Limb (tissue), 2 donors: ENCODE data around the gene CD164L2.

Source experiments
- DNase-seq, 2 donors: peaks; one replicate each; pipeline ENCODE4 v3.0.0-alpha.2; 2016; ENCODE audit errors: extremely low spot score in 2 of 2

The CD164L2 gene

DNA sequence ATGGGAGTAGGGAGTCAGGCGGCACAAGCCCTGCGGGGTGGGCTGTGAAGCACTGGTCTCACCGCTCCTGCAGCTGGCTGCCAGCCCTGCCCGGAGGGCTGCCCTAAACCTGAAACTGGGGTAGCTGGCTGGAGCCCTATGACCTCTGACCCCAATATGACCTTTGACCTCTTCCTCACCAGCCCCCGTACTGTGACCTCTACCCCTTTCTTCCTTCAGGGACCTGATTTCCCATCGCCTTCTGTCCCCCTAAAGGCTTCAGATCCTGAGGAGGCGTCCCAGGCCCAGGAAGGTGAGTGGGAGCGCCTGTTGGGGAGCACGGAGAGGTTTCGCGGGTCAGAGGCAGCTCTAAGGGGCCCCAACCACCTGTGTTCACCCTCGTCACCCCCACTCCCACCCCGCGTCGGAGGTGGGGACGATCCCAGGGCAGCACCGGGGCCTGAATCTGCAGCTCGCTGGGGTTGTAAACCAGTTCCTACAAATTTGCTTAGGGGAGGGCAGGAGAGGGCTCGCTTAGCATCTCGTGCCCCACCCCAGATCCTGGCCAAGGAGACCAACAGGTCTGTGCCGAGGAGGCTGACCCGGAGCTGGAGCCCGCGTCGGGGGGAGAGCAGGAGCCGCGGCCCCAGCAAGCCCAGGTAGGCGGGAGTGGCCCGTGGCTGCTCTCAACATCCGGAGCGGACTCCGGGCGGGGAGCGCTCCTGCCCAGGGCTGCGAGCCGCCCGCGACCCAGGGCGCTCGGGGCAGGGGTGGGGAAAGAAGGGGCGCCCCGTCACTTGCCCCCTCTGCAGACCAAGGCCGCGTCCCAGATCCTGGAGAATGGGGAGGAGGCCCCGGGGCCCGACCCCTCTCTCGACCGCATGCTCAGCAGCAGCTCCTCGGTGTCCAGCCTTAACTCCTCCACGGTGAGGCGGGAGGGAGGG is 34.0 kb downstream of the CD164L2 start:
- DNase-seq: no peak

DNA sequence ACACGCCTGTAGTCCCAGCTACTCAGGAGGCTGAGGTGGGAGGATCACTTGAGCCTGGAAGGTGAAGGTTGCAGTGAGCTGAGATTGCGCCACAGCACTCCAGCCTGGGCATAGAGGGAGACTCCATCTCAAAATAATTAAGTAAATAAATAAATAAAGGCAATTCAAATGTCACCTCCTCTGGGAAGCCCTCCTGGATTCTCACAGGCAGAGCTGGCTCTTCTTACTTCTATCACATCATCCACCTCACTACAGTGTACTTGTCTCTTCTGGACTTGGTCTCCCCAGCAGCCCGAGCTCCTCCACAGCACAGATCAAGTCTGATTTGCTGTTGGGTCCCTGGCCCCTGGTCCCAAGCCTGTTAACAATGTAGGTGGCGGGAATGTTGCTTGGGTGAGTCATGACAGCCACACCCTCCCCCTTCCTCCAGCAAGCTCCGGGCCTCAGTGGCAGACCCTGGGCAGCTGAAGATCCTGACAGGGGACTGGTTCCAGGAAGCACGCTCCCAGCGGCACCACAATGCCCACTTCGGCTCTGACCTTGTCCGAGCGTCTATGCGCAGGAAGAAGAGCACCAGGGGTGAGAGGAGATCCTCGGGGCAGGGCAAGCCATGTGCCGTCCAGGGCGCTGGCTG is 36.0 kb downstream of the CD164L2 start:
- no peak for DNase-seq

DNA sequence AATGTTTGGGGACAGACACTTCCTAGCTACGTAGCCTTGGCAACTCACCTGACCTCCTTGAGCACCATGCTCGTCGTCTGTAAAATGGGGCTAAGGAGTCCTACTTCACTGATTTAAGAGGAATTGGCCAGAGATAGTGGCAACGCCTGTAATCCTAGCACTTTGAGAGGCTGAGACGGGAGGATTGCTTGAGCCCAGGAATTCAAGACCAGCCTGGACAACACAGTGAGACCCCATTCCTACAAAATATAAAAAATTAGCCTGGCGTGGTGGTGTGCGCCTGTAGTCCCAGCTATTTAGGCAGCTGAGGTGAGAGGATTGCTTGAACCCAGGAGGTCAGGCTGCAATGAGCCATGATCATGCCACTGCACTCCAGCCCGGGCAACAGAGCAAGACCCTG is 36.8 kb downstream of the CD164L2 start:
- no peak for DNase-seq

DNA sequence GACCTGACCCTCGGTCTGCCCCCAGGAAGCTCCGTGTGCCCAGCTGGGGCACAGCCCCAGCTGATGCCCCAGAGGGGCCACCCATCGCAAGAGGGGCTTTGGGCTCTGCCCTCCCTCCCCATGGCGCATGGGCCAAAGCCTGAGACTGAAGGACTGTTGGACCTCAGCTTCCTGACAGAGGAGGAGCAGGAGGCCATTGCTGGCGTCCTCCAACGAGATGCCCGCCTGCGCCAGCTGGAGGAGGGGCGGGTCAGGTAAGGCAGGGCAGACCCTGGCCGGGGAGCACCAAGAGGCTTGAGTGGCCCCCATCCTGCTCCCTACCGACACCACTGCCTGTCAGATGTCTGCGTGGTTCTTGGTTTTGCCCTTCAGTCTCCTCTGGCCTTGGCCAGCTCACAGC is 37.9 kb downstream of the CD164L2 start:
- DNase-seq: no peak

DNA sequence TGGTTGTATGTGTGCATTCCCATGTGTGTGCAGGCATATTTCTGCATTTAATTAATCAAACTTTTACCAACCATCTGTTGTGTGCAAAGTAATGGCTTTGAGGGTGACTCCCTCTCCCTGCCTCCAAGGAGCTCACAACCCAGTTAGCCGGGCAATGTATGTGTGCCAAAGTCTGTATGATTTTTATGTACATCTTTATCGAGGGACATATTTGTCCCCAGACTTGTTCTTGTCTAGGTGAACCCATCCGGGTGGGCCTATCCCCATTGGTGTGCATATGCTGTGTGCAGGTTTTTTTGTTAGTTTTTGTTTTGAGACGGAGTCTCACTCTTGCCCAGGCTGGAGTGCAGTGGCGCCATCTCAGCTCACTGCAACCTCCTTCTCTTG is 39.5 kb downstream of the CD164L2 start:
- DNase-seq: no peak

DNA sequence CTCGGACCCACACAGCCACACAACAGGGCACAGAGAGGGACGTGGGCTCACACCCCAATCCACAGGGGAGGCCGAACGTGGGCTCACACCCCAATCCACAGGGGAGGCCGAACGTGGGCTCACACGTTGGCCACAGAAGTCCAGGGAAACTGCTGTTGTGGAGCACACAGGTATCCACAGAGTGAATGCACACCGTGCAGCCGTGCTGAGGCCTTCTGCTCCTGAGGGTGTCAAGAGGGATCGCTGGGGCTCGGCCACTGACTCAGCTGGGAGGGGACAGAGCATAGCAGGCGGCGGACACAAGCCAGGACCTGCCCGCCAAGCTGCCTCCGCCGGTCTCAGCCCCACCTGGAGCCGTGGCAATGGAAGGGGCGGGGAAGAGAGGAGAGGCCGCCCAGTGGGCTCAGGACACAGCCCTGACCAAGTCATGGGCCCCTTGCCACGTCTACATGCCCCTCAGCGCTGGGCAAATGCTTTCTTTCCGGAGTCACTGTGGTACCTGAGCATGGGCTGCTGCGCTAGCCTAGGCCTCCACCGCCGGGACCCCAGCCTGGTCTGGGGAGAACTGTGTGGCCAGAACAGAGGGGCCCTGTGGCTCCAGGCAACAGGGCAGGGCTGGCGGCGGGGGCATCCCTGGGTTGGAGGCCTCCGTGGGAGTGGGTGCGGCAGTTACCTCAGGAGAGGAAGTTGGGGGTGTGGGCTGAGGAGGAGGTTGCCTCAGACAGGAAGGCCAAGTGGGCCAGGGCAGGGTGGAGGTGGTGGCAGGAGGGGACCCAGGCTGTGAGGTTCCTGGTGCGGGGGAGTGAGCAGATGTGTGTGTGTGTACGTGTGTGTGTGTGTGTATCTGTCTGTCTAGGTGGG is 40.1 kb downstream of the CD164L2 start:
- no peak for DNase-seq

DNA sequence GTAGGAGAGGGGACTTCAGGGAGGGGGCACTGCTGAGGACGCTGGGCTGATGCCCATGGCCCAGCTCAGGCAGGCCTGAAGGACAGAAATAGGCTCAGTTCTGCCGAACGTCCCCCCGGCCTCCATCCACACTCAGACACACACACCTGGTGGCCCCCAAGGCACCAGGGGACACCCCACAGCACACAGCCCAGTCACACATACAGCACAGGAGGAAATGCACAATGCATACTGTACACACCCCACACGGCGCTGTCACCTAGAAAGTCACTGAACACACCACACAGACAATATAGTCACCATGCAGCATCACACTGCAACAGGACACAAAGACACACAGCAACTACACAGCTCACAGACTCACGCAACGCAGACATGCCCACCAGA is 40.7 kb downstream of the CD164L2 start:
- no peak for DNase-seq

DNA sequence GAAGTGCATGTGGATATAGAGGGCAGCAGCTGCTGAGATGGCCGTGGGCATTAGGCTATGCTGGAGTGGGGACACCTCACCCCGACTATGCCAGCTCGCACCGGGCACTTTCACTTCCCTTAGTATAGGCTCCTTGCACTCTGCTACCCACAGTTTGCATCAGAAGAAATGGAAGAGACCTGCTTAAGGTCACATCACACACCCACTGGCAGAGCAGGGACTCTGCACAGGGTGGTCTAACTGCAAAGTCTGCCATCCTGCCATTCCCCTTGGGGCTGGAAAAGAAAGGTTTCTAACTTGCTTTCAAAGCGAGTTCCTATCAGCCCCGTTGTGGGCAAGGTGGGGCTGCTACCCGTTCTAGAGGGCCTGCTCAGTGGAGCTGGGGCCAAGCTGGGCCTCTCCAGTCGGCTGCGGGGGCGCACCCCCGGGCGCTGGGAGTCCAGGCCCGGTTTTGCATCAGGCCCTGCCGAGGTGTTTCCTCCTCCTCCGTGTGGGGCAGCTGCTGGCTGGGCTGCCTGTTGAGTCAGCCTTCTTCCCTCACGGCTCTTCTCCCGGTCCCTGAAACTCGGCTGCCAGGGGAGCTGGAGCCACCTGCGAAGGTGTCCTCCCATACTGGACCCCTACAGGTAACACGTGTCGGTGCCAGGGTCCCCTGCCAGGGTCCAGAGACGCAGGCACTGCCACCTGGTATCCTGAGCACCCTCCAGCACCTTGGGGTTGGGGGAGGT is 41.4 kb downstream of the CD164L2 start, which contains the start of gene SYTL1:
TSS of gene SYTL1 (plus strand) at position 498 of the 728 bp plus-strand sequence. CDS start 3,313 bp downstream, outside the sequence.
- DNase-seq: no peak

DNA sequence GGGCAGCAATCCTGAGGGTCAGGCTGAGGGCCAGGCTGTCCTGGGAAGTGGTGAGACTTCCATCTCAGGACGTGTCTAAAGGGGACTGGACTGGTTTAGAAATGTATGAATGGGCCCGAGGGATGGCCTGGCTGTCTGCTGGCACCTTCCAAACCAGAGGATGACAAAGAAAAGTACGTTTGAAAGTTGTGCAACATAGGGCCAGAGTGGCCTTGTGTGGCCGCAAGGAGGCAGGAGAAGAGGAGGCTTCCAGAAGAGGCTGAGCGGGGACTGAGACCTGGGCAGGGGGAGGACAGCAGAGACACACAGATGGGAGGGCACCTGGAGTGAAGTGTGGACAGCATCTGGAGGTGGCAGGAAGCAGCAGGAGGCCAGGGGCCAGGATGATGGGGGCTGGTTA is 43.9 kb downstream of the CD164L2 start:
- no peak for DNase-seq

DNA sequence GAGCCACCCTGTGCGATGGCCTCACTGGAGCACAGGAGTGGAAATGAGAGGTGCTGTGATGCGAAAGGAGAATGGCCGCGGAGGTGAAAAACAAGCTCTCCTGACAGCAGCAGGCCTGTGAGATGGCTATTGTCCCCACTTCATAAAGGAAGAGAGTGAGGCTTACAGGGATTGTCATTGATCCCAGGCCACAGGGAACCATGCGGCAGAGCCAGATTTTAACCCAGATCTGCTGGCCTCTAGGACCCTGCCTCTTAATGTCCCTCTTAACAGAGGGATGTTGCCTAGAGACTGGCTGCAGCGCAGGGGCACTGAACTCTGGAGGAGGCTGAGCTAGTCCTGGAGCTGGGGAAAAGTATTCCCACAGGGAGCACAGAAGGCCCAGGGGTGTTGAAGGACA is 44.4 kb downstream of the CD164L2 start:
- DNase-seq: no peak

DNA sequence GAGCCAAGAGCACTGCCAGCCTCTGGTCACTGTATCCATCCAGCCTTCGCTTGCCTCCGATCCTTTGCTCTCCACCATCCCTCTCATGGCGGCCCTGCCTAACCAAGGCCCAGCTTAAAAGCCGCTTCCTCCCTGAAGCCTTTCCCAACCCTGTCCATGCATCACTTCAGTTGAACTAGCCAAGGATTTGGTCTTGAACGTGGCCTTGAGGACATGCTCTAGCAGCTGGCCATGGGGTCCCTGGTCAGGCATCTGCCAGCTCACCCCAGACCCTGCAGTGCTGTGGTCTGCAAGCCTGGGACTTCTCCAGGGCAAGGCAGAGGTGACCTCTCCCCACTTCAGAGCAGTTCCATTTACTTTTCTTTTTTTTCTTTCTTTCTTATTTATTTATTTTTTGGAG is 46.4 kb downstream of the CD164L2 start:
- no peak for DNase-seq

DNA sequence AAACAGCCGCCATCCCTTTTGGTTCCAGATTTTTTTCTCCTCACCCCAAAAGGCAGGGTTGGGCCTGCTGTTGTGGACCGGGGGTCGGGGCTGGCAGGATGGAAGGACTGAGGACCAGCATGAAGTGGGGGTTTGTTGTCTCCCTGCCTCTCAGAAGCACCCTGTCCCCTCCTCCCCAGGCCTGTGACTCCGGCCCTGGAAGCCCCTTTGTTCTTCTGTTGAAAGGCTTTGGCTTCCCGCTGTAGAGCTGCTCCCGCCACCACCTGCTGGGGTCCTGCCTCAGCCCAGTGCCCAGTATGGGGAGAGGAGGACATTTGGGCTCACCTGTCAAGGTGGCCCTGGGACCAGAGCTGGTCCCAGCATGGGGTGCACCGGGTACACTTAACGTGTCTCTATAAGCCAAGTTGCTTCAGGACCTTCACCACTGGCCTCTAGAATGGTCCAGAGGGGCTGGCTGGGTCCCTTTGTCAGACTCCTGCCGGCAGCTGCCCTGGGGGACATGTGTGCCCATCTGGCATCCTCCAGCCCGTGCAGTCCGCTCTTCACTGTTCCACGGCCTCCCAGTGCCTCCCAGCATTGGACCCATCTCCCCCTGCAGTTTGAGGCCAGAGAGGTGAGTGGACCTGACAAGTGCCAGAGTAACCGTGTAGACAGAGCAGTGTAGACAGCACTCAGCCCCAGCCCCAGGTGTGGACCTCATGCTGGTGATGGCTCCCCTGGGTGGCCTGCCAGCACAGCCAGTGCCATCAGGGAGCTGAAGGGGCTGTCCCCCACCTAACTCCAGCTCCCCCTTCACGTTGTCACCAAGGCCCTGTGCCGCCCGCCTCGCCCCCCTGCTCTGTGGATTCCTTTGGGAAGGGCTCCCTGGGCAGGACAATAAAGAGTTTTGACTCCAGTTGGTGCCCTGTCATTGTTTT is 47.4 kb downstream of the CD164L2 start:
- DNase-seq: no peak

DNA sequence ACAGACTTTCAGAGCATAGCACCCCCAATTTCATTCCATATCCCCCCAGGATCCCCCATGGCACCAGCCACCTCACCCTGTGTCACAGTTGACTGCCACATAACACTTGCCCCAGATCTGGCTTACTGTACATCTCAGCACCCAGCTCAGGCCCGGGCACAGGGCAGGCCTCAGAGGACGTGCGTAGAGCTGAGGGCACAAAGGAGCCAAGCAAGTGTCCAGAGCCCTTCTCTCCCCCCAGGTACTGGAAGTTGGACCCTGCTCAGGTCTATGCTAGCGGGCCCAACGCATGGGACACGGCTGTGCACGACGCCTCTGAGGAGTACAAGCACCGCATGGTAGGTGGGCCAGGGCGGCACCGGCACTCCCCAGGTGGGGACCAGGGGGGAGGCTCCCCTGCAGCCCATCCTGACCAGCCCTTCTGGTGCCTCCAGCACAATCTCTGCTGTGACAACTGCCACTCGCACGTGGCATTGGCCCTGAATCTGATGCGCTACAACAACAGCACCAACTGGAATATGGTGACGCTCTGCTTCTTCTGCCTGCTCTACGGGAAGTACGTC is 49.3 kb downstream of the CD164L2 start:
- DNase-seq: no peak

DNA sequence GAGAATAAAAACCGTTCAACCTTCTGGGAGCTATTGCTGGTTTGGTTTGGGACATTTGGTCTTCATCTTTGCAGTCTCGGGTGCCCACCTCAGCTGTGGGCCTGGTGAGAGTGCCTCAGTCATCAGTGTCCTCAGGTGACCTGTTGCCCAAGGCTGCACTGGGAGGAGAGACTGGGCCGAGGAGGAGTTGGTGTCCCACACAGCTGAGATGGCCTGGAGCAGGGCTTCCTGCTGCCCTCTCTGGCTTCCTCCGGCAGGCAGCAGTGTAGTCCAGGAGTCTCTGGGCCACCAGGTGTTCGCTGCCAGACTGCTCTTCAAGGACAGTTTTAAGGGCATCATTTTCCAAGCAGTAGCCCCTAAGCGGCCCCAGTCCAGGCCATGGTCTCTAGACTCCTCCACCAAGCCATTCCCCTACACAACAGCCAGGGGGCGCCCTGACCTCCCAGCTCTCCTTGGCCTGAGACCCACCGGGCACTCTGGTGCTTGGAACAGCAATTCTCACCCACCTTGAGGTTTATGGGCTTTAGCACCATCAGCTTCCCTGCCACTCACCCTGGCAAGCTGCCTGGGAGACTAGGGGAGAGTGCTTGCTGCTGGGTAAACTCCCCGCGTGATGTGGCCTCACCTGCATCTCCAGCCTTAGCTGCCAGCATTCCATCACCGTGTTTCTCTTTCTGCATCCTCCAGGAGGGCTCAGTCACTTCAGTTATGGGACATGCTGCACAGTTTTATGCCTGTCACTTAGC is 50.4 kb downstream of the CD164L2 start:
- DNase-seq: peak in 1 of 2 donors; percentile 59

DNA sequence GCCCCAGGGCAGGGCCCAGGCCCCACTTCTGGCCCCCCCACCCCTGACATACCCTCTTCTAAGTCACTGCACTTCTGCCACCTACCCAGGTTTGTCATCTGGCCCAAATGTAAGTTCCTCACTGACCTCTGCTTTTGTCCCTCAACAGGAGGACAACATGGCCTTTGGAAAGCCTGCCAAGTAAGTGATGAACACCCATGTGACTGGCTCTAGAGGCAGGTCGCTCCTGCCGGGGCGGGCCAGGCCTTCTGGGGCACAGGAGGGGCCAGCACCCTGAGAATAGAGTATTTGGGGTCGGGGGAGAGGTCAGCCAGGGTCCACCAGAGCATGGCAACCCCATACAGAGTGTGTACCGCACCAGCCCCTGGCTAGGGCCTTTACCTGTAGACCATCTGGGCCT is 51.2 kb downstream of the CD164L2 start:
- no peak for DNase-seq

DNA sequence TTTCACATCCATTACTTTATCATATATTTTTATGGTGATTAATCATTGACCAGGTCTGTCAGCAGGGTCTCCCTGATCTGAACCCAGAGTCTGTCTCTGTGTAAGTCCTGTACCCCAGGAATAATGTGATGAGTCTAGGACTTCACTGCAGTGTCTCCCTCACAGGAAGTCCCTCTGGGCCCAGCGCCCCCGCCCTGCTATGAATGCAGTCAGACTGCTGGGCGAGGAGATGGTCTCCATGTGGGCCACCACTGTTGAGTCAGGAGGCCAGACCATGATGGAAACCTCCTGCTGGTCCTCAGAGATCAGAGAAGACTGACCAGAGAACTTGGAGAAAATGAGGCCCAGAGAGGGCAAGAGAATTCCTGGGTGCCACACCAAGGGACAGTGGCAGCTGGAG is 51.7 kb downstream of the CD164L2 start:
- DNase-seq: no peak

DNA sequence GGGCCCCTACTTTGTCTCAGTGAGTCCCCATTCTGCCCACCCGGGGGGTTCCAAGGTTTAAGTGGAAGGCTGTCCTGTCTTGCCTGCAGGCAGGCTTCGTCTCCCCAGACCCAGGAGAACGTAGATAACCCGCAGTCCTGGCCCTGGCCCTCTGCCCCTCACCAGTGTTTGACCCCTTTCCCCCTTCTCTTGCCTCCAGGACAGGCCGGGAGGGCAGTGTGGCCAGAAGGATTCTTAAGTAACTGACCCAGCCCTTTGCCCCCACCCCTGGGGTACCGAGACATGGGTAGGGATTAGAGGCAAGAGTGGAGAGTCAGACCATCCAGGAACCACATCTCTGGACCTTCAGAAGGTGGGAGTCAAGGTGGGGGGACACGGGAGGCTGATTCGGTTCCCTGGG is 52.3 kb downstream of the CD164L2 start:
- no peak for DNase-seq
